ENCODE results near the gene HLA-DPA1.
"Not testable (repeated sequence)": the region's sequence is repeated elsewhere in the genome, so short reads cannot be mapped to it uniquely, and the experiment has no call there.

HLA-DPA1 gene

GRCh38 chr6:33073431-33073871 is at the start of gene HLA-DPA1:
Gene HLA-DPA1 (minus strand): TSS chr6:33073649.
- no peak for DNase-seq

GRCh38 chr6:33123181-33123580 is 49.7 kb upstream of the HLA-DPA1 start:
- no peak for DNase-seq

- DNase-seq, result no peak
Measured at GRCh38 chr6:33120001-33120400, 46.6 kb upstream of the HLA-DPA1 start.

GRCh38 chr6:33118525-33119123 is 45.2 kb upstream of the HLA-DPA1 start:
- peak; percentile 30 for DNase-seq

GRCh38 chr6:33117811-33118277 is 44.4 kb upstream of the HLA-DPA1 start:
- no peak for DNase-seq

- DNase-seq, result no peak
Measured at GRCh38 chr6:33116841-33117711, 43.6 kb upstream of the HLA-DPA1 start.

GRCh38 chr6:33116417-33116816 is 43.0 kb upstream of the HLA-DPA1 start:
- no peak for DNase-seq

- no peak for DNase-seq
Measured at GRCh38 chr6:33114406-33114805, 41.0 kb upstream of the HLA-DPA1 start.

- no peak for DNase-seq
Measured at GRCh38 chr6:33113755-33114154, 40.3 kb upstream of the HLA-DPA1 start.

GRCh38 chr6:33112148-33112547 is 38.7 kb upstream of the HLA-DPA1 start:
- no peak for DNase-seq

GRCh38 chr6:33108307-33108706 is 34.9 kb upstream of the HLA-DPA1 start:
- DNase-seq, result no peak

- no peak for DNase-seq
Measured at GRCh38 chr6:33107641-33108040, 34.2 kb upstream of the HLA-DPA1 start.

GRCh38 chr6:33105916-33106871 is 32.7 kb upstream of the HLA-DPA1 start:
- DNase-seq, result no peak

- DNase-seq, result no peak
Measured at GRCh38 chr6:33105386-33105785, 31.9 kb upstream of the HLA-DPA1 start.

- DNase-seq, result no peak
Measured at GRCh38 chr6:33104887-33105286, 31.4 kb upstream of the HLA-DPA1 start.

- DNase-seq, result no peak
Measured at GRCh38 chr6:33103776-33104175, 30.3 kb upstream of the HLA-DPA1 start.

GRCh38 chr6:33101121-33101737 is 27.8 kb upstream of the HLA-DPA1 start:
- not testable (repeated sequence) for DNase-seq

- DNase-seq, result no peak
Measured at GRCh38 chr6:33095681-33096080, 22.2 kb upstream of the HLA-DPA1 start.

GRCh38 chr6:33093855-33094254 is 20.4 kb upstream of the HLA-DPA1 start:
- DNase-seq, result no peak

GRCh38 chr6:33092385-33092784 is 18.9 kb upstream of the HLA-DPA1 start:
- DNase-seq, result no peak

GRCh38 chr6:33091957-33092356 is 18.5 kb upstream of the HLA-DPA1 start:
- DNase-seq, result no peak

- DNase-seq, result no peak
Measured at GRCh38 chr6:33088931-33089620, 15.6 kb upstream of the HLA-DPA1 start.

Measured in NCI-H1417 treated with DMSO at 0.1 percent for 48 hours (cell line).